Right kidney (tissue), 1 donor: ENCODE measurements around the gene BRWD1.
"Not testable (repeated sequence)": the region's sequence is repeated elsewhere in the genome, so short reads cannot be mapped to it uniquely, and the experiment has no call there.

Experiments
- DNase-seq: peaks from one replicate; pipeline ENCODE4 v3.0.0-alpha.2; 2016

Gene BRWD1

DNA sequence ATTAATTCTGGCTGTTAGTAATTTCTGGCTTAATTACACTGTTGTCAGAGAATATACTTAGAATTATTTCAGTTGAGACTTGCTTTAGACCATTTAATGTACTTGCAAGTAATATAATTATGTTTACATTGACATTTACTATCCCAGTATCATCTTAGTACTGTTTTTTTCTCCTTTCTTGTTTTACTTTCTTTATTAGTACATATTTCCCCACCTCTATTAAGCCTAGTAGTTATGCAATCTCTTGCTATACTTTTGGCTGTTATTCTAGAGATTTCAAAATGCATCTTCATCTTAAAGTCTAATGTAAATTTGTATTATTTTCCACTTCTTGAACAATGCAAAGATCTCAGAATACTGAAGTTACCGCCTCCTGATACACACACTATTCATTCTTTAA lies 24.4 kb downstream of the BRWD1 start:
- no peak for DNase-seq

DNA sequence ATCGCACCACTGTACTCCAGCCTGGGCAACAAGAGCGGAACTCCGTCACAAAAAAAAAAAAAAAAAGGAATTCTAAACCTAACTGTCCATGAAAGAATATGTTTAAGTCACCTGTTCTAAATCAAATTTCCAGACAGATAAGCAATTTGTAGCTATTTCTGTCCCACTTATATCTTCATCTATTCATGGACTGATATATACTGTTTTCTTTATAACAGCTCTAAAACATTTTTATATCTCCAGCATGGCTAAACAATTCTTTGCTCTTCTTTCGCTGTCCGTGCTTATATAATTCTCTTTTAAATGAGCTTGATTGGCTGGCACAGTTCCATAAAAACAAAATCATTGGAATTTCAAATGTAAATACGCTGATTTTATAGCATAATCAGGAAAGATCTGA lies 30.5 kb downstream of the BRWD1 start:
- no peak for DNase-seq

DNA sequence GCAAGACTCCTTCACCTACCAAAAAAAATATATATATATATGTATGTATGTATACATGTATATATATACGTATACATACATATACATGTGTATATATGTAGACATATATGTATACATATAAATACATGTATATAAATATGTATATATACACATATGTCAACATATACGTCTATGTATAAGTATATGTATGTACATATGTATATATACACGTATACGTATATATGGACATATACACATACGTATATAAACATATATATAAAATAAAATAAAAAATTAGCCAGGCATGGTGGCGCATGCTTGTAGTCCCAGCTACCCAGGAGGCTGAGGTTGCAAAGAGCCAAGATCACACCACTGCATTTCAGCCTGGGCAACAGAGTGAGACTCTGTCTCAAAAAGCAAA lies 31.6 kb downstream of the BRWD1 start:
- no peak for DNase-seq

DNA sequence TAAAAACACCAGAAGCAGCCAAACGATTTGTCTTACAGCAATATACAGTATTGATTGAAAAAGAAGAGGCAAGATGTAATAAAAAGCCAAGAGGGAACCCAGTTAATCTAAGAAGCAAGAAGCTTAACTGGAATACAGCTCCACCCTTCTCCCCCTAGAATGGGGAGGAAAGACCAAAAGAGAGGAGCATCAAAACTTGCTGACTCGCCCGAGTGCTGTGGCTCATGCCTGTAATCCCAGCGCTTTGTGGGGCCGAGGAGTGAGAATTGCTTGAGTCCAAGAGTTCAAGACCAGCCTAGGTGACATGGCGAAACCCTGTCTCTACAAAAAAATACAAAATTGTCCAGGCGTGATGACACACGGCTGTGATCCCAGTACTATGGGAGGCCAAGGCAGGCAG lies 32.2 kb downstream of the BRWD1 start:
- DNase-seq: no peak

DNA sequence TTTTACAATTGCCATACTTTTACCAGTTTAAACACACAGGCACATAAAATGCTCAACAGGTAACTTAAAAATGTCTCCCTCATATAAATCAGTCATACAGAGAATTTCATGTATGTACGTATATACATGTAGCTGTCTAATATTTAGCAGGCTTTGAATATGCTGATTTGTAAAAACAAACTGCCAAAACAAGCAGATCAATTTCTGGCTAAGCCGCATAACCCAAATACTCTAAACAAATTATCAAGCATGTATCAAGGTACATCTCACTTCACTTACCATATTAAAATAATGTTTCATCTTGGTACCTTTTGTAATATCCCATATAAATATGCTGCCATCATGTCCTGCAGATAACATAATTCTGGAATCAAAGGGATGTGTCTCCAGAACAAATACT lies 43.8 kb downstream of the BRWD1 start:
- DNase-seq: no peak

DNA sequence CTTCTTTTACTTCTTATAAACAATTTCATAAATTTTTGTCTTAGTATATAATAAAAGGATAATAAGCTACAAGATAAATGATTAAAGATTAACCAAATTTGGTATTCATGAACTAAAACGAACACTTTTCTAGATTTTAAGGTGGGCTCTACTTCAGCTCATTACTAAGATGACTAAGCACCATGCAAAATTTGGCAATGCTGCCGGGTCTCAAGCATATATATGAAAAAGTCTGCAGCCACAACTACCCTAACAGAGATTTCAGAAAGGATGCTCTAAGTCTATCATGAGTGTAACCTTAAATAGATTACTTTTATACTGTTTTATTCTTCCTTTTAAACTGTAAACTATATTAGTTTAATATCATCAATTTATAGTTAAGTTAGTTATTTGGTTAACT lies 47.8 kb downstream of the BRWD1 start:
- DNase-seq: no peak

DNA sequence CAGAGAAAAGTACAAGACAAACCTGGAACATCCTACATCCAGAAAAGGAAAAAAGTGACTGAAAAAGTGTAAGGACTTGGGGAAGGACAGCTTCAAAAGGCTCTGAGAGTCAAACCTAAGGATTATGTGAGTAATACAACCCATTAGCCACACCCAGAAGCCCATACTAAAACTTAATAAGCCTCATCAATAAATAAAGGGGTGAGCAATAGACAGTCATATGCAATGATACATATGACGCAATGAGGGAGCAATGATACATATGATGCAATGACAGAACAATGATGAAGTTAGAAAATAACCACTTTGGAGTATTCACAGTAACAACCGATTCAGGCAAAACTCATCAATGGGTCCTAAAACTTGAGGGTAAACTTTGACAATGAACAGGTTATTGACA lies 50.1 kb downstream of the BRWD1 start:
- no peak for DNase-seq

DNA sequence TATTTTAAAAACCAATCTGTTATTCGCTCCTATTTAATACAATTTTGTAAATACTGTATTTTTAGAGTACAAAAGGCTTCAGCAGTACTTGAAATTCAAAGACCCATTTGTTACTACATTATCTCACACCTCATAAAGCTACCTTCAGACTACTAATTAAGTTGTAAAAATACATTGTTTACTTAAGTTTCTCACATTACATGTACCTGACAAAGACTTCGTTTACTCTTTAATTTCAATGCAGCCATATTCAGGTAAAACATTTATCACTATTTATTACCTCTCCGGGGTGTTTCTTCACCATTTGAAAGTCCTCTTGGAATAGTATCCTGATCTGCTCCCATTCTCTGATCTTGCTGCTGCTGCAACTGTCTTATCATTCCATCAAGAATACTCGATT lies 55.2 kb downstream of the BRWD1 start:
- no peak for DNase-seq

DNA sequence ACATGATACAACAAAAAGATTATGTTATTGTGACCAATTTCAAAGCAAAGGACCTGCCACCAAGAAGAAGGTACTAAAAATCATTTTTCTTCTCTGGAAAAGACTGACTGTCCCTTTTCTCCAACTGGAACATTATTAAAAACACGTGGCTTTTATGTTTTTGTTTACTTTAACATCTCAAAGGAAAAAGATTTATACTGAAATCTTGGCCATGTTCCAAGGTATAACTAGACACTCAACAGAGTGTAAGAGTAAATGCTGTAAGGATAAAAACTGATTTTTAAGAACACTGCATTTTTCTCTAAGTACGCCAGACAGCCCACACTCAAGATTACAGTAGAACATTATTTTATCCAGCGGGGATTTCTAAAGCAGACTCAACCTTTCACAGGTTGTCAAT lies 62.1 kb downstream of the BRWD1 start:
- no peak for DNase-seq

DNA sequence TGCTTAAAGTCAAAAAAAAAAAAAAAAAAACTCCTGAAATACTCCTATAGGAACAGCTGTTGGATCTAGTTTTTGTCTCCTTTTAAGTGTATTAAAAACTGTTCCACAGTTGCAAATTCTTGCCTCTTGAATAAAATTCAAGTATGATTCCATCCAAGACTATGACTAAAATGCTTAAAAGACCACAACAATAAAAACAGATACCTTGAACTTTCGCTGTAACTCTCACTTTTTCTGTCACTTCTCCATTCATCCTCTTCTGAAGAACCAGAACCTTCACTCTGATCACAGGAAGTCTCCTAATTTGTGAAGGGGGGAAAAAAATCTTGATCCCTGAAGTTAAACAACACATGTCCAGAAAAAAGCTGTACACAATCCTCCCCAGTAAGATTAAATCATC lies 75.2 kb downstream of the BRWD1 start:
- DNase-seq: no peak

DNA sequence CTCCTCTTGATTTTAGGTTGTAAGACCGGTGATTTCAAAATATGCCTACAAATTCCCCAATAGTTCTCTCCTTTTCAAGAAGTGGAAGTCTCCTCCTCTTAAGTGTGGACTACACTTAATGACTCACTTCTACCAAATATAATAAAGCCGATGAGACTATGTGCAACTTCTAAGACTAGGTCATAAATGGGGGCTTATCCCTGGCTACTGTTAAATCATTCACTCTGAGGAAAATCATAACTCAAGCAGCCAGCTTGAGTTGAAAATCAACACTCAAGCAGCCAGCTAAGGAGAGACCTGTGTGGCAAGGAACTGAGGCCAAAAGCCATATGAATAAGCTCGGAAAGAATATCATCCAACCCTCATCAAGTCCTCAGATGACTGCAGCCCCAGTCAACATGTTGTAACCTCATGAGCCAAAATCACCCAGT lies 80.6 kb downstream of the BRWD1 start:
- no peak for DNase-seq

DNA sequence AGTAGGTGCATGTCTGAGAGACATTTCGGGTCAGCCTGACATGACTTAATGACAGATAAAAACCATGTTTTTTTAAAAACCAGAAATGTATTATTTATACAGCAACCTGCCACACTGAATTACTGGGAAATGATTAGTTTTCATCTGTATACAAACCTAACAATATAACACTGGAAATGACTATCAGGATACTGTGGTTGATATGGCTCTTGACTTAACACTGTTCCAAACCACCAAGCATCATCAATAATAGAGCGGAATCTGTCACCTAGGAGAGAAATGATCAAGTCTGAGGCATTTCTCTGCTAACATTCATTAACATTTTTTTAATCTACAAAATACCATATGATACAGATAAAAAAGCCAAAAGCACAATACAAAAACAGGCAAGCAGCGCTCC lies 88.5 kb downstream of the BRWD1 start:
- DNase-seq: no peak

DNA sequence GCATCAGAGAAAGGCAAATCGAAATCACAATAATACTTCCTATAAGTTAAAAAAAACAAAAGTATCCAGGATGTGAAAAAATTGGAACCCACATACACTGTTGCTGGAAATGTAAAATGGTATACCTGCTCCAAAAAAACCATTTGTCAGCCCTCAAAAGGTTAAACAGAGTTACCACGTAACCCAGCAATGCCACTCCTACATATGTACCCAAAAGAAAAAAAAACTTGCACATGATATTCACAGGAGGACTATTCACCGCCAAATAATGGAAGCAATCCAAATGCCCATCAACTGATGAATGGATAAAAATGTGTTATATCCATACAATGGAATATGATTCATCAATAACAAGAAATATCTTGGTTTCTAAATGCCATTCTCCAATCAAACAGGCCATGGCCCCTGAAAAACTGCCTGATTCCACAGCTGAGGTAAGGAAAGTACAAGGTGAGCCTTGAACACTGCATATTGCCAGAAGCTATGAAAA lies 91.4 kb downstream of the BRWD1 start:
- no peak for DNase-seq

DNA sequence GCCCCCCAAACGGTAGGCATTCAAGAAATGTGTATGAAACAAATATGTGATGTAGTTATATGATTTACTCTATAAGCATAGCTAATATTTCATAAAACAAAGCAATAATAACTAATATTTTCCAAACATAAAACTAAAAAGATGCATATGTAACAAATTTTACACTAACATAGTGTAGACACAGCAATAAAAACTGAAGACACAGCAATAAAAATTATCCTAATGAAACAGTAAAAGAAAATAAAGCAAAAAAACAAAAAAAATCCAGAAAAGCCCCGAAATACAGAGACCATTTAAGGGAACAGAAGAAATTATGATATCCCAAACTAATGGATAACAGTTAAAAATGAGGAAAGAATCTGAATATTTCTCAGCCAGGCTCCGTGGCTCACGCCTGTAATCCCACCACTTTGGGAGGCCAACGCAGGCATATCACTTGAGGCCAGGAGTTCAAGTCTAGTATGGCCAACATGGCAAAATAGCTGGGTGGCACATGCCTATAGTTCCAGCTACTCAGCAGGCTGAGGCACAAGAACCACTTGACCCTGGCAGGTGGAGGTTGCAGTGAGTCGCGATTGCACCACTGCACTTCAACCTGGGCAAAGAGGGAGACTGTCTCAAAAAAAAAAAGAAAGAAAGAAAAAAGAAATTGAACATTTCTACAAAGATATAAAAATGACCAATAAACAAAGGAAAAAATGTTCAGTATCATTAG lies 92.0 kb downstream of the BRWD1 start:
- no peak for DNase-seq

DNA sequence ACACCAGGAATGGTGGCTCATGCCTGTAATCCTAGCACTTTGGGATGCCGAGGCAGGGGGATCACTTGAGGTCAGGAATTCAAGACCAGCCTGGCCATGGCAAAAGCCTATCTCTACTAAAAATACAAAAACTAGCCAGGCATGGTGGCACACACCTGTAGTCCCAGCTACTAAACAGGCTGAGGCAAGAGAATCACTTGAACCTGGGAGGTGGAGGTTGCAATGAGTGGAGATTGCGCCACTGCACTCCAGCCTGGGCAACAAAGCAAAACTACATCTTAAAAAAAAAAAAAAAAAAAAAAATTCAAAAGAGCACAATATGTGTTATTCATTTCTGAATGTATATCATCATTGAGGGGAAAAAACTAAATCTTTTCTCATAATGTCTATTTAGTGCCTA lies 92.6 kb downstream of the BRWD1 start:
- DNase-seq: not testable (repeated sequence)

DNA sequence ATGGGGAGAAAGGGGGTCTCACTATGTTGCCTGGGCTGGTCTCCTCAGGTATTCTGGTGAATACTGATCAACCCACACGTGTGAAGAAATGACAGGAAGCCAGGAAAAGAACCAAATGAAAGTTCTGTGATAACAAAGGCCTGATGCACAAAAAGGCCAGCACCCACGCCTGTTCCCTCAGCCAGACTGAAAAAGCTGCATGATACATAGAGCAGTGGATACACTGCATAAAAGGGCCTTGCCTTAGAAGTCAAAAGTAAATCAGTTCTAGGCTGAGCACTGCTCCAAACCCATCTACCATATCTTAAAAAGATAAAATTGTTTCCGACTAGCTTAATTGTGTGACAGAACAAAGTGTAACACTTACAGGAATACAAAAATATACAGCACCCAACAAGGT lies 93.3 kb downstream of the BRWD1 start:
- DNase-seq: no peak

DNA sequence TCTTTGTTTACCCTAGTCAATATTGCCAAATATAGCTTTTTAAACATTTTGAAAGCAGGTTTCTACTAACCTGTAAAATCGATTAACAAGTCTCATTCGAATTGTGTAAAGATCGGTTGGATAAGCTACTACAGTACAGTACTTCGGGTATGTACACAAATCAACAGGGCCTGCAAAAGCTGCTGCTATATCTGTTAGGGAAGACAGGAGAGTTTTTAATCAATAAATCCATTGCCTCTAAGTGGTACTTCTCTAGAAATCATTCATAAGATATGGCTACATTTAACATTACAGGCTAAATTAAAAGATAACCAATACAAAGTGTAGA lies 95.4 kb downstream of the BRWD1 start:
- no peak for DNase-seq

DNA sequence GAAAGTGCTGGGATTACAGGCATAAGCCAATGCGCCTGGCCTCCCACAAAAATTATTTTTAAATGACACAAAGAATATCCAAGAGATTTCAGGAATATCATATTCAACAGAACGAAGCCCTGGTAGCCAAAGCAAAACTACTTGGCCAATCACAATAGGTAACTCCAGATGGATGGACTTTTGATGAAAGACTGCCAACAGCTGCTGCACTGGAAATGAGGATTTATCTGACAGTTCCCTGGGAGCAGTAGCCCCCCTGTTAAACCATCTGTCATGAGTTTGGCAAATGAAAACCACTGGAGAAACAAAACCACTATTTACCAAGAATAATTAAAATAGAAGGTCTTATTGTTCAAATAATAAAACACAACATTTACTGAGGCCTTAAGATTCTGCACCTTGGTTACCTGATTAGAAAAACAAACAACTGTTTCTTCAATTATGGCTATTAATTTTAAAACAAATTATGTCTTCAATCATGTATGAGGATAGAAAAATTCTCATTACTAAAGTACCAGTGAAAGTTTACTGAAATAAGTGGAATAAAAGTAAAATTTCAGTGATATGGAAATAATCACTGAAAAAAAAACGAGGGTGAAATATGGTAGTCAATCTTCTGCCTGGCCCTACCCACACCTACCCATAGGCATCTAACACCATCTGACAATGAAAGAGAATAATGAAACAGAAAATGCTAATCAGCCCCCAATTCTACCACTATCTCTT lies 95.9 kb downstream of the BRWD1 start:
- DNase-seq: no peak

DNA sequence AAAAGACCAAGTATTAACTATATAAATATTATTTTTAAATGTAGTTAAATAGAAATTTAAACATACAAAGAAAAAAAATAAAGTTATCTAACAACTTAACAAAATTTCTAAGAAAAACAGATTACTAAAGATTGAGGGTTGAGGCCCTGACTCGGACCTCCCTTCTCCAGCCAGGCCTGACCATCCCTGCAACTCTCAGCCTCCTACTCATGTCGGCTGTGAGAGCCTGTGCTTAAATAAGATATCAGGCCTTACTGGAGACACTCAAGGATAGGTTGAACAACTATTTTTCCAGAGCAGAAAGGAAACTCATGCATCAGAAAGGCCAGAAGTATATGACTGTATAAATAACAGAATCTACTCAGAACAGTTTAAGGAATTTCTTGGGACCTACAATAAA lies 97.1 kb downstream of the BRWD1 start:
- no peak for DNase-seq

DNA sequence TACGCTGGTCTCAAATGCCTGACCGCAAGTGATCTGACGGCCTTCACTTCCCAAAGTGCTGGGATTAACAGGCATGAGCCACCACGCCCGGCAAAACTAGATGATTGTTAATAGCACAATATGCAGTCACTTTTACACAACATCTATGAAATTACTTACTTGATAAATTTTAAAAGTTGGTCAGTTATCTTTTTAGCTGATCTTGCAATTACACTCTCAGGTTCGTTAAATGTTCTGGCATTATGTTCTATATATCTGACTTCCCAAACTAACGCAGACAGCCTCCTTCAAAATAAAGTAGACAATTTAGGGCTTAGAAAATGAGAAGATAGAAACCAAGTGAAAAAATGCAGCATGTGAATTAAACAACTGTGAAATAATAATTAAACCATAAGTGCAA lies 98.4 kb downstream of the BRWD1 start:
- no peak for DNase-seq

DNA sequence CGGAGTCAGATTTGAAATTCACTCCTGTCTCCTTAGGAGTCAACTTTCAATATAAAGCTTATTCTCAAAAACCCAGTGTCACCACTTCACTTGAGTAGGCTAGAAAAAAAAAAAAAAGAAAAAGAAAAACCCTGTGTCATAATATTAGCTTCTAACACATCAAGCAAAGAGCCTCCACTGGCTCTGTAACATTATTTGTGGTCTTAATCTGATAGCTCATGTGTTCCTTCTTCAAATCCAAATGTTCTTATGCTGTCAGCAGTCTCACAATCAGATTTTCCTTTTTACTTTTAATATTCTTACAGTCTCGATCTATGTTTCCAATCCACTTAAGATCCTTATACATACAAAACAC lies 104.1 kb downstream of the BRWD1 start:
- DNase-seq: no peak

DNA sequence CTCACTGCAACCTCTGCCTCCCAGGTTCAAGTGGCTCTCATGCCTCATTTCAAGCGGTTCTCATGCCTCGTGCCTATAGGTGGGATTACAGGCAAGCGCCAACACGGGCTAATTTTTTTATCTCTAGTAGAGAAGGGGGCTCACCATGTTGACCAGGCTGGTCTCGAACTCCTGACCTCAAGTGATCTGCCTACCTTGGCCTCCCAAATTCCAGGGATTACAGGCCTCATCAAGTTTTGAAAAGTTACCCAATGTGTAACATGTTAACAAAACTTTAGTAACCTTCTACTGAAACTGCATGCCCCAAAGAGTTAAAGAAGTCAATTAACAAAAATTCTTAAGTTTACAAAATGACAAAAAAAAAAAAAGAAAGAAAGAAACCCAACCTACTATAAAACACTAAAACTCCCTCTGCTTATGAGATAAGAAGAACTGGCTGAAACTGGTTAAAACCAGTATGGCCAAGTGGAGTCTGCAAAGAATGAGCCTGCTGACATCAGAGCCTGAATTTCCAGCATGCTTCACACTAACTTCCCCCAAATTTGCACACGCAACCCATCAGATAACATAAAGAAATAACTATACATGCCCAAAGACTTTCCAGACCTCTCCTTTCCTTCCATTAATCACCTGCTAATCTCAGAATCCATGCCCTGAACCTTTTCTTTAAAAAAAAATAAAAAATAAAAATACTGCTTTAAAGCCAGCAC lies 104.7 kb downstream of the BRWD1 start:
- DNase-seq: no peak

DNA sequence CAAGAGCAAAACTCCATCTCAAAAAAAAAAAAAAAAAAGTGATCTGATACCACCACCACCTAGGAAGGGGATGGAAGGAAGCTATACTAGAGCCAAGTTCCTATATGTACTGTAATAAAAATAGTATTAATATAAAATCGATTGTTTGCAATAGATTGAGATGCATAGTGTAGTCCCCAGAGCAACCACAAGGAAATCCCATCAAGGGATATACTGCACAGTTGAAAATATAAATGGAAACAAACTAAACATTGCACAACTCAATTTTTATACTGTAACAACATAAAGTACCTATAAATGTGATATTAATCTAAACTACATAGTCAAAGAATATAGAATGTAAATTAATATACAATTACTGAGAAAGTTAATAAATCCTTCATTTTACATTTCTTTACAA lies 109.3 kb downstream of the BRWD1 start:
- no peak for DNase-seq

DNA sequence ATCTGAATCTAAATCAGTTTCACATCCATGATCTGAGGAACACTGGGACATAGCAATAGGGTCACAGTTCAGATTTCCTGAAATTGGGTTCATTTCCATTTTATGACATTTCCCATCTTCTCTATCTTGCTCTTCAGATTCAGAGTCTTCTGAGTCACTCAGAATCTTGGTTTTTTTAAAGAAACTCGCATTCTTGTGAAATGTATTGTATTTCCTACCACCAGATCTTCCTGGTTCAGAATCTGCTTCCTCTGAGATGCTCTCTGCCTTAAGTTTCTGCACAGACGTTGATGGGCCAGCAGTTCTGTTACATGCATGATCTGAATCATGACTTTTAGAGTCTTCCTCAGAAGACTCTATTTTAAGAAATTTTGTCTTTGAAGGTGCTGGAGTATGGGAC lies 114.6 kb downstream of the BRWD1 start:
- DNase-seq: no peak
